ENCODE data around the gene TAF1B.

GRCh38 chr2:9889812-9890261, 46.6 kb downstream of the TAF1B start:
- TF ChIP-seq CTCF (conservative IDR thresholded peaks at IDR 0.05) (no peak), EZH2 (IDR thresholded peaks at IDR 0.05; ENCODE audit: low read depth) (no peak)
